HG03439 (cell line): ENCODE measurements around the gene ERBB3.
A peak's percentile ranks its signal among the peaks of the same experiment; 100 is the strongest.
"Not testable (repeated sequence)": the region's sequence is repeated elsewhere in the genome, so short reads cannot be mapped to it uniquely, and the experiment has no call there.

ENCODE experiments used
- ATAC-seq: cut with Tn5 transposase; IDR thresholded peaks from one replicate; pipeline ENCODE4 v1.9.1; 2021; ENCODE audit warnings: mild to moderate bottlenecking, moderate library complexity; ENCODE audit not compliant: unreplicated experiment

The ERBB3 gene

GRCh38 chr12:56079723-56080555 lies at the start of gene ERBB3:
Gene ERBB3, plus strand, starts transcription at chr12:56080165. Its CDS starts 136 bp downstream, at chr12:56080301.
- ATAC-seq = peak; percentile 31

GRCh38 chr12:56031987-56032386 lies 48.0 kb upstream of the ERBB3 start:
- ATAC-seq = no peak

- ATAC-seq = no peak
Observed at GRCh38 chr12:56034586-56035332, 45.2 kb upstream of the ERBB3 start.

GRCh38 chr12:56037161-56037560 lies 42.8 kb upstream of the ERBB3 start:
- ATAC-seq = no peak

- no peak for ATAC-seq
Observed at GRCh38 chr12:56038022-56038655, 41.8 kb upstream of the ERBB3 start.

- ATAC-seq = no peak
Observed at GRCh38 chr12:56040151-56040550, 39.8 kb upstream of the ERBB3 start.

- ATAC-seq = peak; percentile 8
Observed at GRCh38 chr12:56040963-56041551, 38.9 kb upstream of the ERBB3 start.

GRCh38 chr12:56041552-56042429 lies 38.2 kb upstream of the ERBB3 start, which contains the start of gene RPS26:
Gene RPS26, plus strand, starts transcription at chr12:56041918. Its CDS starts 249 bp downstream, at chr12:56042167.
- peak; percentile 93 for ATAC-seq

GRCh38 chr12:56042430-56042813 lies 37.5 kb upstream of the ERBB3 start:
- ATAC-seq = not testable (repeated sequence)

- no peak for ATAC-seq
Observed at GRCh38 chr12:56042843-56043242, 37.1 kb upstream of the ERBB3 start.

GRCh38 chr12:56046027-56046780 lies 33.8 kb upstream of the ERBB3 start:
- ATAC-seq = no peak

GRCh38 chr12:56053407-56053893 lies 26.5 kb upstream of the ERBB3 start:
- ATAC-seq = no peak

GRCh38 chr12:56059964-56060363 lies 20.0 kb upstream of the ERBB3 start:
- not testable (repeated sequence) for ATAC-seq

GRCh38 chr12:56061982-56062381 lies 18.0 kb upstream of the ERBB3 start:
- ATAC-seq = no peak

- no peak for ATAC-seq
Observed at GRCh38 chr12:56062996-56063395, 17.0 kb upstream of the ERBB3 start.

GRCh38 chr12:56071648-56072047 lies 8.3 kb upstream of the ERBB3 start:
- no peak for ATAC-seq

- no peak for ATAC-seq
Observed at GRCh38 chr12:56074396-56074795, 5.6 kb upstream of the ERBB3 start.

GRCh38 chr12:56077966-56078365 lies 2.0 kb upstream of the ERBB3 start:
- ATAC-seq = not testable (repeated sequence)

- ATAC-seq = no peak
Observed at GRCh38 chr12:56078427-56078826, 1.5 kb upstream of the ERBB3 start.
